HG03280 (cell line): ENCODE measurements around the gene HNRNPD.
"Not testable (repeated sequence)": the region's sequence is repeated elsewhere in the genome, so short reads cannot be mapped to it uniquely, and the experiment has no call there.

Experiments used
- ATAC-seq: cut with Tn5 transposase; IDR thresholded peaks from one replicate; pipeline ENCODE4 v1.9.1; 2021; ENCODE audit warnings: mild to moderate bottlenecking, moderate library complexity; ENCODE audit not compliant: unreplicated experiment

HNRNPD gene

GRCh38 chr4:82373816-82374625 is at the start of gene HNRNPD:
HNRNPD (minus strand) TSS chr4:82373991; CDS start chr4:82373678, 313 bp downstream.
- peak; percentile 92 for ATAC-seq

- no peak for ATAC-seq
Observed at GRCh38 chr4:82422616-82423015, 48.8 kb upstream of the HNRNPD start.

- ATAC-seq: no peak
Observed at GRCh38 chr4:82421796-82422560, 48.2 kb upstream of the HNRNPD start.

- ATAC-seq: no peak
Observed at GRCh38 chr4:82419451-82419850, 45.7 kb upstream of the HNRNPD start.

- ATAC-seq: no peak
Observed at GRCh38 chr4:82415922-82416365, 42.2 kb upstream of the HNRNPD start.

GRCh38 chr4:82415061-82415460 is 41.3 kb upstream of the HNRNPD start:
- not testable (repeated sequence) for ATAC-seq

- no peak for ATAC-seq
Observed at GRCh38 chr4:82403725-82404124, 29.9 kb upstream of the HNRNPD start.

GRCh38 chr4:82402196-82402775 is 28.5 kb upstream of the HNRNPD start:
- no peak for ATAC-seq

GRCh38 chr4:82401600-82401999 is 27.8 kb upstream of the HNRNPD start:
- ATAC-seq: no peak

GRCh38 chr4:82398263-82398662 is 24.5 kb upstream of the HNRNPD start:
- no peak for ATAC-seq

- no peak for ATAC-seq
Observed at GRCh38 chr4:82397527-82397926, 23.7 kb upstream of the HNRNPD start.

- no peak for ATAC-seq
Observed at GRCh38 chr4:82394896-82395295, 21.1 kb upstream of the HNRNPD start.

GRCh38 chr4:82390061-82390460 is 16.3 kb upstream of the HNRNPD start:
- not testable (repeated sequence) for ATAC-seq

GRCh38 chr4:82388405-82388804 is 14.6 kb upstream of the HNRNPD start:
- no peak for ATAC-seq

- ATAC-seq: not testable (repeated sequence)
Observed at GRCh38 chr4:82386312-82386711, 12.5 kb upstream of the HNRNPD start.

- no peak for ATAC-seq
Observed at GRCh38 chr4:82382751-82383150, 9.0 kb upstream of the HNRNPD start.

- no peak for ATAC-seq
Observed at GRCh38 chr4:82381661-82382296, 8.0 kb upstream of the HNRNPD start.

GRCh38 chr4:82381235-82381634 is 7.4 kb upstream of the HNRNPD start:
- ATAC-seq: no peak

GRCh38 chr4:82380831-82381230 is 7.0 kb upstream of the HNRNPD start:
- no peak for ATAC-seq

GRCh38 chr4:82380344-82380743 is 6.6 kb upstream of the HNRNPD start:
- no peak for ATAC-seq

- ATAC-seq: no peak
Observed at GRCh38 chr4:82376109-82376508, 2.3 kb upstream of the HNRNPD start.
